DOHH2 (cell line): Measurements from ENCODE around the gene TXNRD2.

Experiments
- EZH2phosphoT487 ChIP-seq: fragments of 200-600 bp; sonication (generic); IDR thresholded peaks from 2 replicates; pipeline ENCODE4 v1.6.1; 2017; ENCODE audit warnings: borderline replicate concordance, mild to moderate bottlenecking, antibody characterized with exemption, low read length, moderate library complexity, mixed read lengths
- TF ChIP-seq, protein P1 (sequence below): fragments of 200-600 bp; sonication (generic); IDR thresholded peaks from one replicate; pipeline ENCODE4 v1.5.1; 2014; ENCODE audit warnings: antibody characterized with exemption, mild to moderate bottlenecking, low read depth, low read length; ENCODE audit not compliant: poor library complexity, severe bottlenecking

DNA sequence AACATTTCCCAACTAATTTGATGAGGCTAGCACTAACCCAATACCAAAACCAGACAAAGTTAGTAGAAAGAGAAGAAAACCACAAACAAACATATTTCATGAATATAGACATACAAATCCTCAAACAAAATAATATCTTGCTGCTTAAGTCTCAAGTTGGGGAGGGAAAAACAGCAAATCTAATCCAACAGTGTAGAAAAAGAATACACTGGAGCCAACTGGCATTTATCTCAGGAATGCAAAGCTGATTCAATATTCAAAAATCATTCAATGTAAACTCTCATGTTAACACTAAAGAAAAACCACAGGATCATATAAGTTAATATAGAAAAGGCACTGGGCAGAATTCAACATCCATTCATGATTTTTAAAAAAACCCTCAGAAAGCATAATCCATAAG, 105.1 kb downstream of the TXNRD2 start:
- TF ChIP-seq, protein P1, sequence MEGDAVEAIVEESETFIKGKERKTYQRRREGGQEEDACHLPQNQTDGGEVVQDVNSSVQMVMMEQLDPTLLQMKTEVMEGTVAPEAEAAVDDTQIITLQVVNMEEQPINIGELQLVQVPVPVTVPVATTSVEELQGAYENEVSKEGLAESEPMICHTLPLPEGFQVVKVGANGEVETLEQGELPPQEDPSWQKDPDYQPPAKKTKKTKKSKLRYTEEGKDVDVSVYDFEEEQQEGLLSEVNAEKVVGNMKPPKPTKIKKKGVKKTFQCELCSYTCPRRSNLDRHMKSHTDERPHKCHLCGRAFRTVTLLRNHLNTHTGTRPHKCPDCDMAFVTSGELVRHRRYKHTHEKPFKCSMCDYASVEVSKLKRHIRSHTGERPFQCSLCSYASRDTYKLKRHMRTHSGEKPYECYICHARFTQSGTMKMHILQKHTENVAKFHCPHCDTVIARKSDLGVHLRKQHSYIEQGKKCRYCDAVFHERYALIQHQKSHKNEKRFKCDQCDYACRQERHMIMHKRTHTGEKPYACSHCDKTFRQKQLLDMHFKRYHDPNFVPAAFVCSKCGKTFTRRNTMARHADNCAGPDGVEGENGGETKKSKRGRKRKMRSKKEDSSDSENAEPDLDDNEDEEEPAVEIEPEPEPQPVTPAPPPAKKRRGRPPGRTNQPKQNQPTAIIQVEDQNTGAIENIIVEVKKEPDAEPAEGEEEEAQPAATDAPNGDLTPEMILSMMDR: no peak
- no peak for TF ChIP-seq EZH2phosphoT487
